Anterior cingulate cortex (tissue), 58 donors: ENCODE results near the gene SLC8A2.
A peak's percentile ranks its signal among the peaks of the same experiment; 100 is the strongest.

ENCODE experiments used
- DNase-seq, 58 donors: peaks; one replicate each; lab custom pipeline; 2025; lab: John Stamatoyannopoulos, UW

The SLC8A2 gene

GRCh38 chr19:47471733-47472457 lies at the start of gene SLC8A2:
TSS of gene SLC8A2 (minus strand) at chr19:47471893. CDS start at chr19:47466403, 5,490 bp downstream.
- peak in 49 of 58 donors; percentile 11 to 80 (median 51) for DNase-seq

- no peak for DNase-seq
Measured at GRCh38 chr19:47520839-47521238, 49.1 kb upstream of the SLC8A2 start.

GRCh38 chr19:47520343-47520806 lies 48.7 kb upstream of the SLC8A2 start:
- no peak for DNase-seq

GRCh38 chr19:47518854-47519253 lies 47.2 kb upstream of the SLC8A2 start:
- no peak for DNase-seq

GRCh38 chr19:47518139-47518538 lies 46.4 kb upstream of the SLC8A2 start:
- no peak for DNase-seq

- DNase-seq: peak; percentile 97 to 100 (median 100)
Measured at GRCh38 chr19:47514869-47515588, 43.3 kb upstream of the SLC8A2 start, which contains the start of gene NAPA. TSS of gene NAPA (minus strand) at chr19:47515063. CDS start at chr19:47514940, 123 bp downstream.

GRCh38 chr19:47514151-47514868 lies 42.6 kb upstream of the SLC8A2 start:
- DNase-seq: no peak

GRCh38 chr19:47512948-47513319 lies 41.2 kb upstream of the SLC8A2 start:
- no peak for DNase-seq

GRCh38 chr19:47512183-47512947 lies 40.7 kb upstream of the SLC8A2 start:
- no peak for DNase-seq

- DNase-seq: peak in 10 of 58 donors; percentile 17 to 48 (median 26)
Measured at GRCh38 chr19:47511681-47512080, 40.0 kb upstream of the SLC8A2 start.

GRCh38 chr19:47511128-47511517 lies 39.4 kb upstream of the SLC8A2 start:
- DNase-seq: no peak

- peak in 6 of 58 donors; percentile 12 to 46 (median 26) for DNase-seq
Measured at GRCh38 chr19:47510516-47511127, 38.9 kb upstream of the SLC8A2 start.

GRCh38 chr19:47509973-47510372 lies 38.3 kb upstream of the SLC8A2 start:
- peak in 41 of 58 donors; percentile 18 to 81 (median 46) for DNase-seq

GRCh38 chr19:47509170-47509847 lies 37.6 kb upstream of the SLC8A2 start:
- DNase-seq: no peak

- no peak for DNase-seq
Measured at GRCh38 chr19:47508721-47509120, 37.0 kb upstream of the SLC8A2 start.

GRCh38 chr19:47507924-47508553 lies 36.3 kb upstream of the SLC8A2 start:
- peak in 24 of 58 donors; percentile 14 to 70 (median 34) for DNase-seq

- peak in 33 of 58 donors; percentile 24 to 88 (median 51) for DNase-seq
Measured at GRCh38 chr19:47507012-47507411, 35.3 kb upstream of the SLC8A2 start.

- DNase-seq: no peak
Measured at GRCh38 chr19:47506459-47506858, 34.8 kb upstream of the SLC8A2 start.

GRCh38 chr19:47505506-47505905 lies 33.8 kb upstream of the SLC8A2 start:
- DNase-seq: no peak
